Medulla oblongata (tissue), 1 donor: ENCODE results near the gene FAM120A.

Experiments
- DNase-seq: peaks from one replicate; pipeline ENCODE4 v3.0.0-alpha.2; 2015; ENCODE audit errors: extremely low spot score

Gene FAM120A

GRCh38 chr9:93446073-93446472 is 5.4 kb upstream of the FAM120A start:
- DNase-seq = no peak

GRCh38 chr9:93447655-93448054 is 3.8 kb upstream of the FAM120A start:
- DNase-seq = no peak

GRCh38 chr9:93451849-93452709 is 594 bp downstream of the FAM120A start:
- no peak for DNase-seq

GRCh38 chr9:93452710-93453046 is 1.2 kb downstream of the FAM120A start:
- DNase-seq = peak; percentile 59

GRCh38 chr9:93453047-93453914 is 1.8 kb downstream of the FAM120A start, which contains the start of gene FAM120AOS:
TSS of gene FAM120AOS (minus strand) at chr9:93453581. CDS start at chr9:93452709, 872 bp downstream.
- peak; percentile 99 for DNase-seq

- DNase-seq = no peak
Measured at GRCh38 chr9:93456022-93456421, 4.5 kb downstream of the FAM120A start.

GRCh38 chr9:93456504-93456903 is 5.0 kb downstream of the FAM120A start:
- no peak for DNase-seq

GRCh38 chr9:93457006-93457405 is 5.5 kb downstream of the FAM120A start:
- DNase-seq = no peak

GRCh38 chr9:93458712-93459111 is 7.2 kb downstream of the FAM120A start:
- no peak for DNase-seq

- no peak for DNase-seq
Measured at GRCh38 chr9:93459432-93459847, 8.0 kb downstream of the FAM120A start.

- DNase-seq = no peak
Measured at GRCh38 chr9:93460689-93461413, 9.4 kb downstream of the FAM120A start.

- no peak for DNase-seq
Measured at GRCh38 chr9:93461414-93461743, 9.9 kb downstream of the FAM120A start.

- no peak for DNase-seq
Measured at GRCh38 chr9:93461821-93462220, 10.3 kb downstream of the FAM120A start.

- DNase-seq = no peak
Measured at GRCh38 chr9:93463638-93464248, 12.3 kb downstream of the FAM120A start.

- no peak for DNase-seq
Measured at GRCh38 chr9:93464395-93464794, 12.9 kb downstream of the FAM120A start.

- DNase-seq = no peak
Measured at GRCh38 chr9:93464876-93465275, 13.4 kb downstream of the FAM120A start.

- DNase-seq = no peak
Measured at GRCh38 chr9:93465855-93466254, 14.4 kb downstream of the FAM120A start.

- DNase-seq = no peak
Measured at GRCh38 chr9:93466416-93467061, 15.1 kb downstream of the FAM120A start.

- DNase-seq = no peak
Measured at GRCh38 chr9:93467062-93467416, 15.6 kb downstream of the FAM120A start.

GRCh38 chr9:93467462-93467861 is 16.0 kb downstream of the FAM120A start:
- DNase-seq = no peak

GRCh38 chr9:93468763-93469456 is 17.4 kb downstream of the FAM120A start:
- DNase-seq = peak; percentile 65
